Measurements from ENCODE around the gene ELMO1.

Gene ELMO1

GRCh38 chr7:37048674-37049073 is 400.0 kb downstream of the ELMO1 start:
- DNase-seq (ENCODE audit: low read depth), result no peak

- DNase-seq (ENCODE audit: low read depth), result no peak
Observed at GRCh38 chr7:37047260-37047659, 401.4 kb downstream of the ELMO1 start.

- DNase-seq (ENCODE audit: low read depth), result no peak
Observed at GRCh38 chr7:37046531-37047079, 402.1 kb downstream of the ELMO1 start.

GRCh38 chr7:37045681-37046179 is 402.9 kb downstream of the ELMO1 start:
- no peak for DNase-seq (ENCODE audit: low read depth)

GRCh38 chr7:37041461-37041860 is 407.2 kb downstream of the ELMO1 start:
- no peak for DNase-seq (ENCODE audit: low read depth)

GRCh38 chr7:37040330-37040729 is 408.3 kb downstream of the ELMO1 start:
- DNase-seq (ENCODE audit: low read depth), result no peak

GRCh38 chr7:37039131-37039749 is 409.4 kb downstream of the ELMO1 start:
- DNase-seq (ENCODE audit: low read depth), result no peak

- no peak for DNase-seq (ENCODE audit: low read depth)
Observed at GRCh38 chr7:37038706-37039105, 410.0 kb downstream of the ELMO1 start.

GRCh38 chr7:37037286-37037685 is 411.4 kb downstream of the ELMO1 start:
- DNase-seq (ENCODE audit: low read depth), result no peak

GRCh38 chr7:37035631-37036030 is 413.0 kb downstream of the ELMO1 start:
- no peak for DNase-seq (ENCODE audit: low read depth)

GRCh38 chr7:37033141-37033540 is 415.5 kb downstream of the ELMO1 start:
- DNase-seq (ENCODE audit: low read depth), result no peak

GRCh38 chr7:37032258-37032601 is 416.4 kb downstream of the ELMO1 start:
- DNase-seq (ENCODE audit: low read depth), result no peak

- DNase-seq (ENCODE audit: low read depth), result no peak
Observed at GRCh38 chr7:37031571-37032257, 416.9 kb downstream of the ELMO1 start.

- no peak for DNase-seq (ENCODE audit: low read depth)
Observed at GRCh38 chr7:37028909-37029440, 419.7 kb downstream of the ELMO1 start.

GRCh38 chr7:37027557-37028341 is 420.9 kb downstream of the ELMO1 start:
- DNase-seq (ENCODE audit: low read depth), result no peak

- no peak for DNase-seq (ENCODE audit: low read depth)
Observed at GRCh38 chr7:37027104-37027503, 421.6 kb downstream of the ELMO1 start.

GRCh38 chr7:37018954-37019353 is 429.7 kb downstream of the ELMO1 start:
- DNase-seq (ENCODE audit: low read depth), result no peak

GRCh38 chr7:37016064-37016878 is 432.4 kb downstream of the ELMO1 start:
- DNase-seq (ENCODE audit: low read depth), result no peak

GRCh38 chr7:37015353-37016034 is 433.2 kb downstream of the ELMO1 start:
- no peak for DNase-seq (ENCODE audit: low read depth)

- no peak for DNase-seq (ENCODE audit: low read depth)
Observed at GRCh38 chr7:37013771-37014170, 434.9 kb downstream of the ELMO1 start.

Data from T-helper 22 cell (primary cell).